ENCODE data around the gene CDH22.

CDH22 gene

GRCh38 chr20:46304361-46304760 lies 3.9 kb downstream of the CDH22 start:
- no peaks in the 10 kb centered on the region for H3K9me3 ChIP-seq (ENCODE audit: insufficient read depth, low read length)
- no peak overlapping the region for H2AFZ ChIP-seq (ENCODE audit: low read depth, low read length)
- no peaks in the 10 kb centered on the region for H3K79me2 ChIP-seq (ENCODE audit: low read length)
- TF ChIP-seq CTCF (IDR thresholded peaks at IDR 0.05; ENCODE audit: low read depth, low read length), result no peak
- no peak for TF ChIP-seq EZH2phosphoT487 (IDR thresholded peaks at IDR 0.05; ENCODE audit: low read depth)
- no peak overlapping the region for H3K27ac ChIP-seq (ENCODE audit: low read length)
- peaks cover 39% of the 10 kb centered on the region for H3K27me3 ChIP-seq (ENCODE audit: low read depth, low read length)
- H3K9ac ChIP-seq (ENCODE audit: low read length), result no peak overlapping the region
- H4K20me1 ChIP-seq (ENCODE audit: insufficient read depth, low read length), result no peaks in the 10 kb centered on the region
- no peak overlapping the region for H3K4me3 ChIP-seq (ENCODE audit: low read length)
- peaks cover 3% of the 10 kb centered on the region; the same call in 1 of the 2 replicates for H3K4me1 ChIP-seq (ENCODE audit: low read length)
- H3K4me2 ChIP-seq (ENCODE audit: low read length), result no peak overlapping the region
- no peaks in the 10 kb centered on the region for H3K36me3 ChIP-seq (replicated peaks; ENCODE audit: low read depth, low read length)

- Histone ChIP-seq H3K4me1 (ENCODE audit: low read length) (no peaks in the 10 kb centered on the region), H3K9ac (ENCODE audit: low read length) (no peak overlapping the region), H3K27ac (ENCODE audit: low read length) (no peak overlapping the region), H2AFZ (ENCODE audit: low read depth, low read length) (no peak overlapping the region), H3K27me3 (ENCODE audit: low read depth, low read length) (peaks cover 40% of the 10 kb centered on the region), H3K79me2 (ENCODE audit: low read length) (no peaks in the 10 kb centered on the region), H3K4me2 (ENCODE audit: low read length) (no peak overlapping the region), H3K4me3 (ENCODE audit: low read length) (no peak overlapping the region), H3K9me3 (ENCODE audit: insufficient read depth, low read length) (no peaks in the 10 kb centered on the region), H3K36me3 (replicated peaks; ENCODE audit: low read depth, low read length) (no peaks in the 10 kb centered on the region), H4K20me1 (ENCODE audit: insufficient read depth, low read length) (no peaks in the 10 kb centered on the region)
- TF ChIP-seq EZH2phosphoT487 (IDR thresholded peaks at IDR 0.05; ENCODE audit: low read depth), result no peak
- no peak for TF ChIP-seq CTCF (IDR thresholded peaks at IDR 0.05; ENCODE audit: low read depth, low read length)
Observed at GRCh38 chr20:46303176-46303956, 4.9 kb downstream of the CDH22 start.

- Histone ChIP-seq H3K36me3 (replicated peaks; ENCODE audit: low read depth, low read length) (no peaks in the 10 kb centered on the region), H3K4me3 (ENCODE audit: low read length) (no peak overlapping the region), H3K27me3 (ENCODE audit: low read depth, low read length) (peaks cover 53% of the 10 kb centered on the region), H3K79me2 (ENCODE audit: low read length) (no peaks in the 10 kb centered on the region), H3K9me3 (ENCODE audit: insufficient read depth, low read length) (no peaks in the 10 kb centered on the region), H2AFZ (ENCODE audit: low read depth, low read length) (no peak overlapping the region), H3K27ac (ENCODE audit: low read length) (no peak overlapping the region), H3K4me1 (ENCODE audit: low read length) (no peaks in the 10 kb centered on the region), H3K9ac (ENCODE audit: low read length) (no peak overlapping the region), H4K20me1 (ENCODE audit: insufficient read depth, low read length) (no peaks in the 10 kb centered on the region), H3K4me2 (ENCODE audit: low read length) (no peak overlapping the region)
- no peak for TF ChIP-seq EZH2phosphoT487 (IDR thresholded peaks at IDR 0.05; ENCODE audit: low read depth)
- no peak for TF ChIP-seq CTCF (IDR thresholded peaks at IDR 0.05; ENCODE audit: low read depth, low read length)
Observed at GRCh38 chr20:46302106-46302505, 6.2 kb downstream of the CDH22 start.

GRCh38 chr20:46300281-46300680 lies 8.0 kb downstream of the CDH22 start:
- H3K27ac ChIP-seq (ENCODE audit: low read length), result no peak overlapping the region
- H3K9ac ChIP-seq (ENCODE audit: low read length), result no peak overlapping the region
- H3K79me2 ChIP-seq (ENCODE audit: low read length), result no peaks in the 10 kb centered on the region
- no peak overlapping the region for H2AFZ ChIP-seq (ENCODE audit: low read depth, low read length)
- peaks cover 68% of the 10 kb centered on the region for H3K27me3 ChIP-seq (ENCODE audit: low read depth, low read length)
- peaks cover 2% of the 10 kb centered on the region; the same call in 1 of the 2 replicates for H4K20me1 ChIP-seq (ENCODE audit: insufficient read depth, low read length)
- H3K36me3 ChIP-seq (replicated peaks; ENCODE audit: low read depth, low read length), result no peaks in the 10 kb centered on the region
- H3K4me1 ChIP-seq (ENCODE audit: low read length), result no peaks in the 10 kb centered on the region
- TF ChIP-seq EZH2phosphoT487 (IDR thresholded peaks at IDR 0.05; ENCODE audit: low read depth), result no peak
- no peak for TF ChIP-seq CTCF (IDR thresholded peaks at IDR 0.05; ENCODE audit: low read depth, low read length)
- H3K9me3 ChIP-seq (ENCODE audit: insufficient read depth, low read length), result no peaks in the 10 kb centered on the region
- H3K4me2 ChIP-seq (ENCODE audit: low read length), result no peak overlapping the region
- no peak overlapping the region for H3K4me3 ChIP-seq (ENCODE audit: low read length)
